ENCODE results near the gene ADA. TPM values are rescaled to one million over a fixed set of nuclear protein-coding genes. Genes with fewer than 3 reads are reported as not detected.

The ADA gene
- total RNA-seq, 1 experiment from 2014 or later = 13.0 TPM

- Histone ChIP-seq H3K27me3 (ENCODE audit: low read length) (0 out of 2 replicates have a peak, but pooled peaks cover 5% of the 10 kb centered on the region), H3K9me2 (replicated peaks; ENCODE audit: low read length) (no peaks in the 10 kb centered on the region), H2AFZ (ENCODE audit: low read length) (no peak overlapping the region), H3F3A (ENCODE audit: low read length, unreplicated experiment) (no peaks in the 10 kb centered on the region), H3K36me3 (ENCODE audit: low read depth, low read length) (no peaks in the 10 kb centered on the region), H4K20me1 (ENCODE audit: low read length) (no peaks in the 10 kb centered on the region), H3K79me2 (ENCODE audit: low read length) (no peaks in the 10 kb centered on the region), H3K4me1 (ENCODE audit: insufficient read depth, low read length) (no peaks in the 10 kb centered on the region), H3K9ac (ENCODE audit: low read length) (no peak overlapping the region), H3K9me3 (ENCODE audit: low read length) (no peaks in the 10 kb centered on the region), H3K4me3 (ENCODE audit: low read length) (no peak overlapping the region), H3K4me2 (ENCODE audit: low read length) (no peak overlapping the region), H3K27ac (ENCODE audit: low read length) (no peak overlapping the region)
- no TSS peak for BruUV-seq (replicated peaks)
- intact Hi-C loops (cut with micrococcal nuclease) = no loop called here
- CTCF ChIA-PET = no interaction called here
- no peak for TF ChIP-seq CTCF (conservative IDR thresholded peaks at IDR 0.05; ENCODE audit: low read depth, low read length)
- TF ChIP-seq EZH2phosphoT487 (IDR thresholded peaks at IDR 0.05; ENCODE audit: borderline replicate concordance, low read length) = no peak
- no peak for TF ChIP-seq EZH2 (IDR thresholded peaks at IDR 0.05; ENCODE audit: low read length, unreplicated experiment)
- DNase-seq (no peak), ATAC-seq (no peak)
- POLR2A ChIA-PET (ENCODE audit: unreplicated experiment) = no interaction called here
Measured at GRCh38 chr20:44660581-44660980, 9.1 kb upstream of the ADA start.

- Histone ChIP-seq H3K79me2 (ENCODE audit: low read length) (no peaks in the 10 kb centered on the region), H3K27ac (ENCODE audit: low read length) (no peak overlapping the region), H3K9me3 (ENCODE audit: low read length) (no peaks in the 10 kb centered on the region), H3K27me3 (ENCODE audit: low read length) (0 out of 2 replicates have a peak, but pooled peaks cover 5% of the 10 kb centered on the region), H3K4me3 (ENCODE audit: low read length) (no peak overlapping the region), H3F3A (ENCODE audit: low read length, unreplicated experiment) (no peaks in the 10 kb centered on the region), H2AFZ (ENCODE audit: low read length) (no peak overlapping the region), H3K4me1 (ENCODE audit: insufficient read depth, low read length) (no peaks in the 10 kb centered on the region), H3K9me2 (replicated peaks; ENCODE audit: low read length) (no peaks in the 10 kb centered on the region), H3K36me3 (ENCODE audit: low read depth, low read length) (no peaks in the 10 kb centered on the region), H3K9ac (ENCODE audit: low read length) (no peak overlapping the region), H4K20me1 (ENCODE audit: low read length) (no peaks in the 10 kb centered on the region), H3K4me2 (ENCODE audit: low read length) (no peak overlapping the region)
- CTCF ChIA-PET = no interaction called here
- POLR2A ChIA-PET (ENCODE audit: unreplicated experiment) = no interaction called here
- ATAC-seq = no peak
- no peak for DNase-seq
- intact Hi-C loops (cut with micrococcal nuclease) = no loop called here
- no peak for TF ChIP-seq EZH2phosphoT487 (IDR thresholded peaks at IDR 0.05; ENCODE audit: borderline replicate concordance, low read length)
- TF ChIP-seq EZH2 (IDR thresholded peaks at IDR 0.05; ENCODE audit: low read length, unreplicated experiment) = no peak
- TF ChIP-seq CTCF (conservative IDR thresholded peaks at IDR 0.05; ENCODE audit: low read depth, low read length) = no peak
- BruUV-seq (replicated peaks) = no TSS peak
Measured at GRCh38 chr20:44659931-44660330, 8.4 kb upstream of the ADA start.

- Histone ChIP-seq H3K27me3 (ENCODE audit: low read length) (0 out of 2 replicates have a peak, but pooled peaks cover under 1% of the 10 kb centered on the region), H3K9me3 (ENCODE audit: low read length) (no peaks in the 10 kb centered on the region), H3K36me3 (ENCODE audit: low read depth, low read length) (no peaks in the 10 kb centered on the region), H3K9ac (ENCODE audit: low read length) (no peak overlapping the region), H3K9me2 (replicated peaks; ENCODE audit: low read length) (no peaks in the 10 kb centered on the region), H3K4me1 (ENCODE audit: insufficient read depth, low read length) (no peaks in the 10 kb centered on the region), H3K79me2 (ENCODE audit: low read length) (no peaks in the 10 kb centered on the region), H3F3A (ENCODE audit: low read length, unreplicated experiment) (no peaks in the 10 kb centered on the region), H4K20me1 (ENCODE audit: low read length) (no peaks in the 10 kb centered on the region), H3K27ac (ENCODE audit: low read length) (no peak overlapping the region), H3K4me3 (ENCODE audit: low read length) (no peak overlapping the region), H2AFZ (ENCODE audit: low read length) (no peak overlapping the region), H3K4me2 (ENCODE audit: low read length) (no peak overlapping the region)
- ATAC-seq (no peak), DNase-seq (no peak)
- ChIA-PET POLR2A (ENCODE audit: unreplicated experiment) (no interaction called here), CTCF (no interaction called here)
- no TSS peak for BruUV-seq (replicated peaks)
- intact Hi-C loops (cut with micrococcal nuclease) = no loop called here
- no peak for TF ChIP-seq EZH2 (IDR thresholded peaks at IDR 0.05; ENCODE audit: low read length, unreplicated experiment)
- TF ChIP-seq CTCF (conservative IDR thresholded peaks at IDR 0.05; ENCODE audit: low read depth, low read length) = no peak
- TF ChIP-seq EZH2phosphoT487 (IDR thresholded peaks at IDR 0.05; ENCODE audit: borderline replicate concordance, low read length) = no peak
Measured at GRCh38 chr20:44658810-44659209, 7.3 kb upstream of the ADA start.
